Vagina (tissue), 2 donors: ENCODE results near the gene TUBB1.

ENCODE experiments used
- CTCF ChIP-seq, 3 experiments: fragments of 450-650 bp in 2 of 3; fragments of 200-600 bp in 1 of 3; sonication (generic) in 1 of 3; IDR thresholded peaks; one replicate each; pipeline ENCODE4 v1.5.1; 2017 to 2019; ENCODE audit warnings: antibody characterized with exemption in 3 of 3, mild to moderate bottlenecking in 2 of 3, moderate library complexity in 2 of 3
- POLR2AphosphoS5 ChIP-seq, 2 donors: sonication (generic); formaldehyde crosslinking; IDR thresholded peaks; one replicate each; pipeline ENCODE4 v1.9.0; 2017; ENCODE audit warnings: antibody characterized with exemption in 2 of 2, mild to moderate bottlenecking in 2 of 2, low read depth in 1 of 2; ENCODE audit not compliant: insufficient read depth in 1 of 2

DNA sequence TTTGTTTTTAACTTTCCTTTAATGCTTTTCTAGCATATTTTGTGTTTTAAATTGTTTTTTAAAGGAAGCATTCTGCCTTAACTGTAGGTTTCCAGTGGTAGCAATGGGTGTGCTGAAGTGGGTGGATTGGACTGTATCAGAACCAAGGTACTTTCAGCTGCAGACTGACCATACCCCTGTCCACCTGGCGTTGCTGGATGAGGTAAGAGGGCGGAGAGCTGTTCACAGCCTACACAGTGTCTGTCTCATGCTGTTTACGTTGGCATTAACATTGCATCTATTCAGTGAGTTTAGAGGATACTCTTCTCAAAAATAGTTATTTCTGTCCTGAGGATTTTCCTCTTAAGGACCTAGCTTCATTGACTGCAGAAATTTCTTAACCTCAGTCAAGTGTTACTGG is 26.3 kb upstream of the TUBB1 start:
- TF ChIP-seq CTCF (IDR thresholded peaks at IDR 0.05) (no peak), POLR2AphosphoS5 (IDR thresholded peaks at IDR 0.05; ENCODE audit: insufficient read depth in 1 of 2, low read depth in 1 of 2) (no peak)
